NCI-H1105 (cell line): ENCODE data around the gene ADGRL1.
"Not testable (repeated sequence)": the region's sequence is repeated elsewhere in the genome, so short reads cannot be mapped to it uniquely, and the experiment has no call there.

Experiments
- DNase-seq: peaks from one replicate; lab custom pipeline; 2025; lab: John Stamatoyannopoulos, UW

The ADGRL1 gene

DNA sequence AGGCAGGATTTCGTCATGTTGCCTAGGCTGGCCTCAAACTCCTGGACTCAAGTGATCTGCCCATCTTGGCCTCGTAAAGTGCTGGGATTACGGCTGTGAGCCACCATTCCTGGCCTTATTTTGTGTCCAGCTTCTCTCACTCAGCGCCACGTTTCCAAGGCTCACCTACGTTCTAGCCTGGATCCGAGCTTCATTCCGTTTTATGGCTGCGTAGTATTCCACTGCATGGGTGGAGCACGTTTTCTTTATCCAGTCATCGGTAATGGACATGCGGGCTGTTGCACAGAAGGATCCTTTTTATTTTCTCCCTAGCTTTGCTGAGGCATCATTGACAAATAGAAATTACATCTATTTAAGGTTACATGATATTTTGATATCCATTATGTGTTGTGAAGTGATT, 16.6 kb downstream of the ADGRL1 start:
- no peak for DNase-seq

- DNase-seq = not testable (repeated sequence)
Observed at GRCh38 chr19:14188086-14188485, 17.9 kb downstream of the ADGRL1 start.

GRCh38 chr19:14187561-14187960, 18.4 kb downstream of the ADGRL1 start:
- DNase-seq = no peak

DNA sequence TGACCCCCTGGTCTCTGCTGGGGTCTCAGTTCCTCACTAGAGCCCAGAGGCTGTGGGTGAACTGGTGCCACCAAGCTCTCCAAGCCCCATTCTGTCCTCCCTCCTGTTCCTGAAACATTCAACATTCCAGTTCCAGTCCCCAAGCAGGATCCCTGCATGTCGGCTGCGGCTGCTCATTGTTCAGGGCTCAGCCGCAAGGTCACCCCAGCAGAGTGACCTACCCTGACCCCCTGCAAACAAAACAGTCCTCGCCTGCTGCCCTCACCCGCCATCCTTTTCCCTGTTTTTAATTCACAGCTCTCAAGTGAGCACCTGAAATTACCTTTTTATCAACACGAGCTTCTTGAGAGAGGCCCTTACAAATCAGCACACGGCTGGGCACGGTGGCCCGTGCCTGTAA, 19.3 kb downstream of the ADGRL1 start:
- not testable (repeated sequence) for DNase-seq

- not testable (repeated sequence) for DNase-seq
Observed at GRCh38 chr19:14185691-14186090, 20.3 kb downstream of the ADGRL1 start.

DNA sequence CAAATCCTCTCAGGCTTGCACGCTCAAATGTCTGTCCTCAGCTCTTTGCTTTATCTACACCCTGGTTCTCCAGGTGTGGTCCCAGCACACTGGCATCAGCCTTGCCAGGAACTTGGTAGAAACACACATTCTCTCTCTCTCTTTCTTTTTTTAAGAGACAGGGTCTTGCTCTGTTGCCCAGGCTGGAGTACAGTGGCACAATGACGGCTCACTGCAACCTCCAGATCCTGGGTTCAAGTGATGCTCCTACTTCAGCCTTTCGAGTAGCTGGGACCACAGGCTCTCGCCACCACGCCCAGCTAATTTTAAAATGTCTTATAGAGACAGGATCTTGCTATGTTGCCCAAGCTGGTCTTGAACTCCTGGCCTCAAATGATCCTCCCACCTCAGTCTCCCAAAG, 20.8 kb downstream of the ADGRL1 start:
- no peak for DNase-seq

GRCh38 chr19:14183741-14184350, 22.1 kb downstream of the ADGRL1 start:
- DNase-seq = no peak

- no peak for DNase-seq
Observed at GRCh38 chr19:14182476-14182875, 23.5 kb downstream of the ADGRL1 start.

- no peak for DNase-seq
Observed at GRCh38 chr19:14181906-14182305, 24.1 kb downstream of the ADGRL1 start.

- not testable (repeated sequence) for DNase-seq
Observed at GRCh38 chr19:14181199-14181598, 24.8 kb downstream of the ADGRL1 start.

GRCh38 chr19:14177496-14178074, 28.4 kb downstream of the ADGRL1 start:
- no peak for DNase-seq

DNA sequence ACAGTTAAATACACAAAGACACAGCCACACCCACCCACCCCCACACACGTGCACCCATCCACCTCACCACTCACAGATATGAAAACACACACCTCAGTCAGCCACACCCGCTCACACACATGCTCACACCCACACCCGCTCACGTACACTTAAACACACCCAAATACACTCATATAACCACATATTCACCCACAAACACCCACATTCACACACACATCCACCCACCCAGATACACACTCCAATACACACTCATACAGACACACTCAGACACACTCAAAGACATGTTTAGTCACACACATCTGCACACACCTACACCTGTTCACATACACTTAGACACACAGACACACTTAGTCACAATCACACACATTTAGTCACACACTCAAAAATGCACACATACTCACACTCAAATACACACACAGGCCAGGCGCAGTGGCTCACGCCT, 30.6 kb downstream of the ADGRL1 start:
- no peak for DNase-seq

GRCh38 chr19:14174883-14175282, 31.1 kb downstream of the ADGRL1 start:
- DNase-seq = no peak

- DNase-seq = no peak
Observed at GRCh38 chr19:14168993-14169392, 37.0 kb downstream of the ADGRL1 start.

DNA sequence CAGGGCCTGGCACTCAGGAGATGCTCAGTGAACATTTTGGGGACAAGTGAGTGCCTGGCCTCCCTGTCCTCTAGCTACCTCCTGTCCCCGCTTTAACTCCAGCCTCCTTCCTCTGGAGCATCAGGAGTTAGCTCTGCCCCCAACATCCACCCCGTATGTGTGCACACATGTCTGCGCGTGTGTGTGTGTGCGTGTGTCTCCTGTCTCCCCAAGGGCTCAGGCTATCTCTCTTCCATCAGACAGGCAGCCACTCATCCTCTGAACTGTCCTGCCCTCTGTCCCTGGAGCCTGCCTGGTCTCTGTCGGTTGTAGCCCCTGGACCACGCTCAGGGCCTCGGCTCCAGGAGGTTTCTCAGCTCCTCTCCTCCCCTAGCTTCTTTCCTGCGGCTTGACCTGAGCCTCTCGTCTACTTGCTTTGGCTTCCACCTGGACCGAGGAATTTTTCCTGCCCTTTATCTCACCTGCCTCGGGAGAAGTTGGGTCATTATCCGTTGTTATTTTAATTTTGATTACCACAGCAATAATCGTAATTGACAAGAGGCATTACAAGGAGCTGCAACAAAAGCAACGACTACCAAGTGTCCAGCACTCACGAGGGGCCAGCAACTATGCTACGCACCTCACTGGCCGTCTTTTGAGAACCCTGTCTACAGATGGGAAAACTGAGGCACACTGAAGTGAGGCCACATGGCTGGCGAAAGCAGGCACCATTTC, 37.6 kb downstream of the ADGRL1 start:
- DNase-seq = no peak

GRCh38 chr19:14167576-14168138, 38.3 kb downstream of the ADGRL1 start:
- DNase-seq = no peak

DNA sequence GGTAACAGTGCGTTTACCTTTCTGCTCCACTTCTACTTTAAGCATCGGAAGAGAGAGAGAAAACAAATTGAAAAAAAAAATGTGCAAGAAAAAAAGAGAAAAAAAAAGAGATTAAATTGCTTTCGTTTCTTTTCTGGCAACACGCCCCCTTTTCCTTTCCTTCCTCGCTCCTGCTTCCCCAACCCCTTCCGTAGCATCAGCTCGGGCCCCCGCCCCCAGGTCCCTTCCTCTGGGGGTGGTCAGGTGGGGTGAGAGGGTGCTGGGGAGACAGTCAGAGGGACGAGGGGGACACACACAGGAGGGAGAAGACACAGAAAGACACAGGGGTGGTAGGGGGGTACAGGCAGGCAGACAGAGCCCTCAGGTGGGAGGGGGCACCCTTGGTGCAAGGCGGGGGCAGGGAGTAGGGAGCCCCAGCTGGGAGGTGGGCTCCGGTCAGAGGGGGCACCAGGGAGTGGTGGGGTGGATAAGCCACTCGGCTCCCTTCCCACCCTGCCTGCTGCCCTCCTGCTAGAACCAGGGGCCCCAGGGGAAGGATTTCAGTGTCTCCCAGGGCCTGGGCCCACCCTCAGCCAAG, 38.9 kb downstream of the ADGRL1 start:
- DNase-seq = no peak

GRCh38 chr19:14165990-14166830, 39.8 kb downstream of the ADGRL1 start:
- DNase-seq = no peak

GRCh38 chr19:14164724-14165493, 41.1 kb downstream of the ADGRL1 start:
- DNase-seq = no peak

DNA sequence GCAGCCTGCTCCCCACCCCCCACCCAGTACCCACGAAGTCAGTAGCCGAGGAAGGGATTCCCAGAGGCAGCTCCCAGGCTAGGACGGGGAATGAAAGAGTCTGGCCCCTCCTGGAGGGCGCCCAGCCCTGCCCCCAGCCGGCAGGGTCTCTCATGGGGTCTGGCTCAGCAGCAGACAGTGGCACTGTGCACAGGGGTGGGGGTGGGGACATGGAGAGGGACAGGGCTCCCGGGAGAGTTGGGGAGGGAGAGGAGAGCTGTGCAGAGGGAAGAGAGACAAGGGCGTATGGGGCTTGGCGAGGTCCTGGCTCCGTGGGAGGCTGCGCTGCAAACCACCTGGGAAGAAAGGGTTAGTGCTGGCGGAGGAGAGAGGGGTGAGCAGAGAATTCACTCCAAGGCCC, 41.9 kb downstream of the ADGRL1 start:
- no peak for DNase-seq

DNA sequence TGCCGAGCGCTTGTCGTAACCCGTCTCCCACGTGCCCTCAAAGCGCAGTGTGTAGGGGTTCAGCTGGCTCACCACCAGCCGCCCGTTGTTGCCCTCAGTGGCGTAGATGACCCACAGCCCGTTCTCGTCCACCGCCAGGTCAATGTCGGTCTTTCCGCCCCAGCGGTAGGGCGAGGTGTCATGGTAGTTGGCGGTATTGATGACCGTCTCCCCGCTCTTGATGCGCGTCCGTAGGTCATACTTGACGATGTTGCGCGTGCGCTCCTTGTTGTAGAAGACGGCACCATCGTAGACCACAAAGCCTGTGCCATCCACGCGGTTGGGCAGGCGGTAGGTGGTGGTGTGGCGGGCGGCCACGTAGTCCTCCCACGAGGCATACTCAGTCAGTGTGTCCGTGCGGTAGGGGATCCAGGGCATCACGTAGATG, 43.1 kb downstream of the ADGRL1 start:
- DNase-seq = no peak
